ENCODE data around the gene CDCP2.
"Not testable (repeated sequence)": the region's sequence is repeated elsewhere in the genome, so short reads cannot be mapped to it uniquely, and the experiment has no call there.

The CDCP2 gene

GRCh38 chr1:54168206-54168965 is 15.6 kb upstream of the CDCP2 start:
- no peak overlapping the region for H3K27ac ChIP-seq (ENCODE audit: insufficient read depth, low read depth, low read length, poor library complexity, severe bottlenecking)
- H3K4me3 ChIP-seq (ENCODE audit: insufficient read depth, low read depth, low read length) = no peak overlapping the region
- peaks cover 4% of the 10 kb centered on the region for H3K4me1 ChIP-seq (ENCODE audit: control insufficient read depth, insufficient read depth, low read length)
- H3K27me3 ChIP-seq (ENCODE audit: control insufficient read depth, insufficient read depth, low read length, poor library complexity, severe bottlenecking) = no peaks in the 10 kb centered on the region
- no peaks in the 10 kb centered on the region for H3K36me3 ChIP-seq (ENCODE audit: control insufficient read depth, insufficient read depth, low read length)
- H3K9me3 ChIP-seq (ENCODE audit: control insufficient read depth, low read length) = no peaks in the 10 kb centered on the region
- WGBS, 2 experiments = 90 to 91% methylated on average over 8 of the region's 8 CpGs

DNA sequence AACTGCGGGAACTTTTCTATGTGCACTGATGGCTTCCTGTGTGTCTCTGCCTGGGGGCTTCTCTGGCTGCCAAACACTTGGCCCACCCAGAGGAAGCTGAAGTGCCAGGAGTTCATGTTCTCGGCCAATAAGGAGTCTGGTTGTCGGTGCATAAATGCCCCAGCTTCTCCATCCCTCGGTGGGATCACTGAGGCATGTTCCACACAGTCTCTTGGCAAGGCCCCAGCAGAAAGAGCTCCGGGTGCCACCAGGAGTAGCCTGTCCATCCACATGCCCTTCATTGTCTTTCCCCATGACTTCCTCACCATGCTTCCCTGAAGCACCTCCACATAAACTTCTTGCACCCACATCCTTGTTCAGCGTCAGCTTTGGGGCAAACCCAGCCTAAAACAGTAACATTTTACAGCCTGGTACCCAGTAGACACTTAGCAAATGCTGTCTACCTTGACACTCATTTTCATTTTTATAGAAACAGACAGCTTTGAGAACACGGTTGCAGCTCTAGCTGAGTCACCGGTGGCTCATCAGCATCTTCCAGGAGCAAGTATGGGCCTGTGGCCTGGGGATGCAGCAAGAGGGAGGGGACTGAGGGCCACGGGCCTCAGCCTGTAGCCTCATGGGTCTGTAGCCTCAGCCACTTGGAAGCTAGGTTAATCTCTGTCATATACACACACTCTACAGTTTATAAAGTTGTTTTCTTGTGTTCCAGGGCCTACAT is 14.8 kb upstream of the CDCP2 start:
- 89 to 92% methylated on average over 9 of the region's 9 CpGs for WGBS, 2 experiments

GRCh38 chr1:54166357-54166756 is 13.6 kb upstream of the CDCP2 start:
- H3K36me3 ChIP-seq (ENCODE audit: control insufficient read depth, insufficient read depth, low read length); H3K4me1 ChIP-seq (ENCODE audit: control insufficient read depth, insufficient read depth, low read length); H3K9me3 ChIP-seq (ENCODE audit: control insufficient read depth, low read length); H3K4me3 ChIP-seq (ENCODE audit: insufficient read depth, low read depth, low read length); H3K27me3 ChIP-seq (ENCODE audit: control insufficient read depth, insufficient read depth, low read length, poor library complexity, severe bottlenecking); H3K27ac ChIP-seq (ENCODE audit: insufficient read depth, low read depth, low read length, poor library complexity, severe bottlenecking): not testable (repeated sequence)
- WGBS, 2 experiments = 90 to 91% methylated on average over 7 to 8 of the region's 8 CpGs

More for the DNA sequence above, 14.8 kb upstream of the CDCP2 start:
- H3K36me3 ChIP-seq (ENCODE audit: control insufficient read depth, insufficient read depth, low read length) = no peaks in the 10 kb centered on the region
- H3K27ac ChIP-seq (ENCODE audit: insufficient read depth, low read depth, low read length, poor library complexity, severe bottlenecking) = no peak overlapping the region
- no peaks in the 10 kb centered on the region for H3K27me3 ChIP-seq (ENCODE audit: control insufficient read depth, insufficient read depth, low read length, poor library complexity, severe bottlenecking)
- no peaks in the 10 kb centered on the region for H3K4me1 ChIP-seq (ENCODE audit: control insufficient read depth, insufficient read depth, low read length)
- H3K9me3 ChIP-seq (ENCODE audit: control insufficient read depth, low read length) = no peaks in the 10 kb centered on the region
- H3K4me3 ChIP-seq (ENCODE audit: insufficient read depth, low read depth, low read length) = no peak overlapping the region

- Histone ChIP-seq H3K36me3 (ENCODE audit: control insufficient read depth, insufficient read depth, low read length) (no peaks in the 10 kb centered on the region), H3K4me3 (ENCODE audit: insufficient read depth, low read depth, low read length) (no peak overlapping the region), H3K27ac (ENCODE audit: insufficient read depth, low read depth, low read length, poor library complexity, severe bottlenecking) (no peak overlapping the region), H3K4me1 (ENCODE audit: control insufficient read depth, insufficient read depth, low read length) (no peaks in the 10 kb centered on the region), H3K27me3 (ENCODE audit: control insufficient read depth, insufficient read depth, low read length, poor library complexity, severe bottlenecking) (no peaks in the 10 kb centered on the region), H3K9me3 (ENCODE audit: control insufficient read depth, low read length) (no peaks in the 10 kb centered on the region)
- WGBS, 2 experiments = 93 to 94% methylated on average over 15 of the region's 15 CpGs
These were observed 12.3 kb upstream of the CDCP2 start for GRCh38 chr1:54165146-54165545.

GRCh38 chr1:54163573-54163972 is 10.8 kb upstream of the CDCP2 start:
- H3K9me3 ChIP-seq (ENCODE audit: control insufficient read depth, low read length) = no peaks in the 10 kb centered on the region
- no peaks in the 10 kb centered on the region for H3K4me1 ChIP-seq (ENCODE audit: control insufficient read depth, insufficient read depth, low read length)
- no peak overlapping the region for H3K27ac ChIP-seq (ENCODE audit: insufficient read depth, low read depth, low read length, poor library complexity, severe bottlenecking)
- H3K36me3 ChIP-seq (ENCODE audit: control insufficient read depth, insufficient read depth, low read length) = no peaks in the 10 kb centered on the region
- no peaks in the 10 kb centered on the region for H3K27me3 ChIP-seq (ENCODE audit: control insufficient read depth, insufficient read depth, low read length, poor library complexity, severe bottlenecking)
- H3K4me3 ChIP-seq (ENCODE audit: insufficient read depth, low read depth, low read length) = no peak overlapping the region
- WGBS, 2 experiments = 91 to 92% methylated on average over 5 of the region's 5 CpGs

DNA sequence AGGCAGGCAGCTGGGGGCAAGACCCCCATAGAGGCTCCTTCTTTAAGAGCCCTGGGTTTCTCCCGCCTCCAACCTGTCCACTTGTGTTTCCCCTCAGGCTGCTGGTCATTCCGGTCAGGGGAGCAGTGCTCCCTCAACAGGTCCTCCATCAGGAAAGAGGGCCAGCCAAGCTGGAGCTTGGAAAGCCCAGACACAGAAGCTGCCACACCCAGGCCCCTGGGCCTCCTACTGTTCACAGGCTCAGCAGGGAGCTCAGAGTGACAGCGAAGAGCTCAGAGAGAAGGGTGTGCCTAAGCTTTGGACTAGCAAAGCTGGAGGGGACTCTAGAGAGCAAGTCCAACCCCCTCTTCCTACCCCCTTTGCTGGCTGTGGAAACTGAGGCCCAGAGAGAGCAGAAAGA is 10.3 kb upstream of the CDCP2 start:
- Histone ChIP-seq H3K9me3 (ENCODE audit: control insufficient read depth, low read length) (no peaks in the 10 kb centered on the region), H3K4me1 (ENCODE audit: control insufficient read depth, insufficient read depth, low read length) (no peaks in the 10 kb centered on the region)
- WGBS, 2 experiments = 91% methylated on average over 3 of the region's 3 CpGs

DNA sequence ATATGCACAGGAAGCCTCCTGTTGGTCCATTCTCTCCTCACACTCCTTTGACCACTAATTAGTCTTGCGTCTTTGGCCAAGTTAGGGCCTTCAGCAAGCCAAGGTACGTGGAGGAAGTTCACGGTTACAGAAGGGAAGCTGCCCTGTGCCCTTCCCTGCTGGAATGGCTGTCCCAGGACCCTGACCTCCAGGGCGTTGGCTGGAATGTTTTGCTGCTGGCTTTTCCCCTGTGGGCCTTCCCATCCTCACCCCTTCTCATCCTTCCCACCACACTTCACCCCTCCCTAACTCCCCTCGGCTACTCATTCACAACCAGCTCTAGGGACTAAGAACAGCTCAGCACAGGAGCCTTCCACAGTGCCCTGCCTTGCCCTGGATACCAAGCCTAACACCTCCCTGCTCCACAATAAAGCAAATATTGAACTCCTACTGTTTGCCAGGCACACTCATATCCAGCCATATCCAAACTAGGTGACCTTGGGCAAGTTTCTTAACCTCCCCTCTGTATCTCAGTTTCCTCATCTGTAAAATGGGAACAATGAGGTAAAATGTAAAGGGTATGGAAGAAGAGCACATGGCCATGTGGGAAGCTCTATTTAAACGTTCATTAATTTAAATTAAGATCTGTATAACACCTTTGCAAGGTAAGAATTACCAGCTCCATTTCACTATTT is 8.8 kb upstream of the CDCP2 start:
- Histone ChIP-seq H3K4me1 (ENCODE audit: control insufficient read depth, insufficient read depth, low read length) (no peaks in the 10 kb centered on the region), H3K36me3 (ENCODE audit: control insufficient read depth, insufficient read depth, low read length) (no peaks in the 10 kb centered on the region), H3K27me3 (ENCODE audit: control insufficient read depth, insufficient read depth, low read length, poor library complexity, severe bottlenecking) (no peaks in the 10 kb centered on the region), H3K4me3 (ENCODE audit: insufficient read depth, low read depth, low read length) (no peak overlapping the region), H3K9me3 (ENCODE audit: control insufficient read depth, low read length) (no peaks in the 10 kb centered on the region), H3K27ac (ENCODE audit: insufficient read depth, low read depth, low read length, poor library complexity, severe bottlenecking) (no peak overlapping the region)
- WGBS, 2 experiments = 89 to 91% methylated on average over 6 of the region's 6 CpGs

More for the DNA sequence above, 10.3 kb upstream of the CDCP2 start:
- Histone ChIP-seq H3K4me3 (ENCODE audit: insufficient read depth, low read depth, low read length) (no peak overlapping the region), H3K36me3 (ENCODE audit: control insufficient read depth, insufficient read depth, low read length) (no peaks in the 10 kb centered on the region), H3K27ac (ENCODE audit: insufficient read depth, low read depth, low read length, poor library complexity, severe bottlenecking) (no peak overlapping the region), H3K27me3 (ENCODE audit: control insufficient read depth, insufficient read depth, low read length, poor library complexity, severe bottlenecking) (no peaks in the 10 kb centered on the region)

- H3K4me3 ChIP-seq (ENCODE audit: insufficient read depth, low read depth, low read length) = no peak overlapping the region
- no peaks in the 10 kb centered on the region for H3K36me3 ChIP-seq (ENCODE audit: control insufficient read depth, insufficient read depth, low read length)
- H3K27ac ChIP-seq (ENCODE audit: insufficient read depth, low read depth, low read length, poor library complexity, severe bottlenecking) = no peak overlapping the region
- WGBS, 2 experiments = 83 to 84% methylated on average over 3 of the region's 3 CpGs
- no peaks in the 10 kb centered on the region for H3K27me3 ChIP-seq (ENCODE audit: control insufficient read depth, insufficient read depth, low read length, poor library complexity, severe bottlenecking)
- no peaks in the 10 kb centered on the region for H3K9me3 ChIP-seq (ENCODE audit: control insufficient read depth, low read length)
- H3K4me1 ChIP-seq (ENCODE audit: control insufficient read depth, insufficient read depth, low read length) = no peaks in the 10 kb centered on the region
These were observed 7.6 kb upstream of the CDCP2 start for GRCh38 chr1:54160351-54160750.

DNA sequence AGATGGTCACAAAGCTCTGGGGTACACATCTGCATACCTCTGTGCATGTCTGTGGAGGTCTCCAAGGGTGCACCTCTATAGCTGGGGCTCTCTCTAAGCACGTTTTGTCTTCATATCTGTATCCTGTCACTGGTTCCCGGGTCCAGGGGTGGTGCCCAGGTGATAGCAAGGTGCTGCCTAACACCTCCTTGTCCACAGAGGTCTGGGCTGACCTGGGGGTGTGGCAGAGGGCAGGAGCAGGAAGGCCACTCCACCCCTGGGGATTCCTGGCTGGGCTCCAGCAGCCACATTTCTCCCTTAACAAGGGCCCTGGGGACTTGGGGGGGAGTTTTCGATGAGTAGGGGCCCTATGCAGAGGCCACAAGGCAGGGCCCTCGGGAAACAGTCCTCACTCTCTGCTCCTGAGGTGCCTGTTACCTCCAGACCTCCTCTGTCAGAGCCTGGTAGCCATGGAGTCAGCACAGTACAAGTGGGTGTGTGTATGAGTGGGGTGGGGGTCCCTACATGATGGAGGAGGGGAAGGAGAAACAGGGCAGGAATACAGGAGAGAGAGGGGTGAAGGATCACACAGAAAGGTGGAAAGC is 7.0 kb upstream of the CDCP2 start:
- Histone ChIP-seq H3K4me3 (ENCODE audit: insufficient read depth, low read depth, low read length) (no peak overlapping the region), H3K9me3 (ENCODE audit: control insufficient read depth, low read length) (no peaks in the 10 kb centered on the region), H3K36me3 (ENCODE audit: control insufficient read depth, insufficient read depth, low read length) (no peaks in the 10 kb centered on the region), H3K27me3 (ENCODE audit: control insufficient read depth, insufficient read depth, low read length, poor library complexity, severe bottlenecking) (no peaks in the 10 kb centered on the region), H3K4me1 (ENCODE audit: control insufficient read depth, insufficient read depth, low read length) (no peaks in the 10 kb centered on the region), H3K27ac (ENCODE audit: insufficient read depth, low read depth, low read length, poor library complexity, severe bottlenecking) (no peak overlapping the region)
- WGBS, 2 experiments = 86 to 89% methylated on average over 4 of the region's 4 CpGs

- Histone ChIP-seq H3K4me1 (ENCODE audit: control insufficient read depth, insufficient read depth, low read length) (no peaks in the 10 kb centered on the region), H3K36me3 (ENCODE audit: control insufficient read depth, insufficient read depth, low read length) (no peaks in the 10 kb centered on the region), H3K27me3 (ENCODE audit: control insufficient read depth, insufficient read depth, low read length, poor library complexity, severe bottlenecking) (no peaks in the 10 kb centered on the region), H3K9me3 (ENCODE audit: control insufficient read depth, low read length) (no peaks in the 10 kb centered on the region), H3K27ac (ENCODE audit: insufficient read depth, low read depth, low read length, poor library complexity, severe bottlenecking) (no peak overlapping the region), H3K4me3 (ENCODE audit: insufficient read depth, low read depth, low read length) (no peak overlapping the region)
- WGBS, 2 experiments = 87 to 91% methylated on average over 3 of the region's 3 CpGs
These were observed 5.3 kb upstream of the CDCP2 start for GRCh38 chr1:54158071-54158470.
